ENCODE measurements around the gene TIAM2. TPM values are rescaled to one million over a fixed set of nuclear protein-coding genes. Genes with fewer than 3 reads are reported as not detected.

TIAM2 gene
- total RNA-seq, 2 experiments from 2014 or later: 19.2 to 21.1 TPM

DNA sequence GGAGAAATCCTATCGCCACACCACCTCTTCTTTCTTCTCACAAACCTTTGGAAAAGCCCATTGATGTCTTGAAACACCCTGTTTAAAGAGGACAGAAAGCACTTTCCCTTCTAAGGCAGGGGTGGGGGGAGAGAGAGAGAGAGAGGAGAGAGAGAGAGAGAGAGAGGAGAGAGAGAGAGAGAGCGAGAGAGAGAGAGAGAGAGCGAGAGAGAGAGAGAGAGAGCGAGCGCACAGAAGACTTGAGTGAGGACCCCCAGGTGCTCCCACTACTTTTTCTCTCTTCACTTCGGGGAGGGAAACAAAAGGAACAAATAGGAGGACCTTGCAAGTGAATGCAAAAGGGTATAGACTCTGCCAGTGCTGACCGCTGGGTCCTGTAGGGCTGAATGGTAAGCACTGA is 52.4 kb downstream of the TIAM2 start:
- CTCF ChIA-PET: no interaction called here
- POLR2A ChIA-PET: no interaction called here

DNA sequence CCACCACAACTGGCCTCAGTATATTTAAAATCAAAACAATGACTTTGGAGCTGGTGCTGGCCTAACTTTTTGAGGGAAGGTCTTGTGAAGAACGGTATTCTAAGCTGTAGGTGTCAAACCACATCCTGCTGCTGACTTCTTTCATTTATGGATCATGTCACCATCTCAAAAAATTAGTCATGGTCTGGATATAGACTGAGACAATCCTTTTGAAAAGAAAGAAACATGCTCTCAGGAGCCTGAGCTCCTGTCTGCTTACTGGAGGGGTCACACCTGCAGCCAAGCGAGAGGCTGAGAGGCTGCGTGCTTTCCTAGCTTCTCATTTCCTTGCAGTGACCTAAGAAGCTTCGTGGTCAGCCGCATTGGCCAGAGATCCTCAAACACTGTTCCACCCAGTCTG is 55.2 kb downstream of the TIAM2 start:
- ChIA-PET POLR2A (interaction anchor here (0.6 to 1.3 kb wide), 3 partner anchors 43 to 121 kb away, joined by 3 to 15 read pairs (median 4); no protein-coding TSS in a partner anchor), CTCF (interaction anchor here (1.1 kb wide), 1 partner anchor 30 kb away, joined by 3 read pairs; no protein-coding TSS in a partner anchor)

DNA sequence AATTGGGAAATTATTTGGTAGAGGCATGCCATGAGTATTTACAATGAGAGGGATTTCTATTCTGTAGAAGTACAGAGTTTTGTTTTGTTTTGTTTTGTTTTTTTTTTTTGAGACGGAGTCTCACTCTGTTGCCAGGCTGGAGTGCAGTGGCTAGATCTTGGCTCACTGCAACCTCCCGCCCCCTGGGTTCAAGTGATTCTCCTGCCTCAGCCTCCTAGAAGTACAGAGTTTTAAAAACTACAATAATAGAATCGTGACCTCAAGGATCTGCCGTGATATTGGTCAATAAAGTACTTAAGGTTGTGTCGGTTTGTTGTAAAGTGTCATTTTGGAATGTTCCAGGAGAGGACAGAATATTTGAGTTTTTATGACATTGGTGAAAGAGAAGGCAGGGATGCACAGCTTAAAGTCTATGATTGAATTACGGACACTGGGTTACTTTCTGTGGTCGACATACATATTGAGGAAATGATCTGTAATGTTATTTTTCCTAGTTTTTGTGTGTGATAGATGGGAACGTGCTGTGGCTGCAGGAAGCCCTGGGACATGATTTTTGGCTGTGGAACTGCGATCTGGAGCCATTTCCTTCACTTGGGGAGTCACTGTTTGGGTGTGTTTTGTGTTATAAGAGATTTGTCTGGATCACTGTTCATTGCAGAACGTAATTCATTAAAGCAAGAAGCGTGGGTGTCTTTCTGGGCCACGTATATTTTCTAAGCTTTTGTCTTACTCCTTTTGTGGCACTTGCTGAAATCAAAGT is 59.6 kb downstream of the TIAM2 start:
- ChIA-PET CTCF (no interaction called here), POLR2A (no interaction called here)

DNA sequence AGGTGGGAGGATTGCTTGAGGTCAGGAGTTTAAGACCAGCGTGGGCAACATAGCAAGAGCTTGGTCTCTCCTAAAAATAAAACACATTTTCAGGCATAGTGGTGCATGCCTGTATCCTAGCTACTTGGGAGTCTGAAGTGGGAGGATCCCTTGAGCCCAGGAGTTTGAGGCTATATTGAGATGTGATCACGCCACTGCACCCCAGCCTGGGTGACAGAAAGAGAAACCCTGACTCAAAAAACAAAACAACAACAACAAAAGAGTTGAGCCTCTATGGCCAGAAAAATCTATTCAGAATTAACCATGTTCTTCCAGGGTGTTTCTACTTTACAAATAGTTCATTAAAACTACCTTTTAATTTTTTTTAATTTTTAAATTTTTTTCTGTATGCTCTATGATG is 60.6 kb downstream of the TIAM2 start:
- ChIA-PET CTCF (no interaction called here), POLR2A (no interaction called here)

DNA sequence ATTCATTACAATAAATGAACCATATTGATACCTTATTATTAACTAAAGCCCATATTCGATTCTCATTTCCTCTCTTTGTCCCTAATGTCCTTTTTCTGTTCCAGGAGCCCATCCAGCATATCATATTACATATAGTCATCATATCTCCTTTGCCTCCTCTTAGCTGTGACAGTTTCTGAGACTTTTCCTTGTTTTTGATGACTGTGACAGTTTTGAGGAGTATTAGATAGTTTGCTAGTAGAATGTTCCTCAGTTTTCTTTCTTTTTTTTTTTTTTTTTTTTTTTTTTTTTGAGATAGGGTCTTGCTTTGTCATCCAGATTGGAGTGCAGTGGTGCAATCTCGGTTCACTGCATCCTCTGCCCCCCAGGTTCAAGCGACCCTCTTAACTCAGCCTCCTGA is 61.6 kb downstream of the TIAM2 start:
- ChIA-PET POLR2A (no interaction called here), CTCF (no interaction called here)

DNA sequence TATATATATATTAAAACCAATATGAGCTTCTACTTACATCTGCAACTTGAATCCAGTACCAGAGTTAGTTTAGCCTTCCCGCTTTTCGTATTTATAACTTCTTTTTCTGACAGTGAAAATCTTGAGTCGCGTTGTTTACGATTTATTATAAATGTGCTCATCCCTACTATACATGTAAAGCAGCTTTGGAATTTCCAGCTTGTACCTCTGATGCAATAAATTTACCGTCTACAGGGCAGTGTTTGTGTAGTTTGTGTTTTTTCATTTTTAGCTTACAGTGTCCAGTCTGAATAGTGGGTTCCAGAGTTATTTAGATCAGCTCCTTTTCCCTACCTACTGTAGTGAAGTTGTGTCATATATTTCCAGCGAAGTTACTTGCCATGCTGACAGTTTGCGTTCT is 66.3 kb downstream of the TIAM2 start:
- CTCF ChIA-PET: no interaction called here
- POLR2A ChIA-PET: no interaction called here

DNA sequence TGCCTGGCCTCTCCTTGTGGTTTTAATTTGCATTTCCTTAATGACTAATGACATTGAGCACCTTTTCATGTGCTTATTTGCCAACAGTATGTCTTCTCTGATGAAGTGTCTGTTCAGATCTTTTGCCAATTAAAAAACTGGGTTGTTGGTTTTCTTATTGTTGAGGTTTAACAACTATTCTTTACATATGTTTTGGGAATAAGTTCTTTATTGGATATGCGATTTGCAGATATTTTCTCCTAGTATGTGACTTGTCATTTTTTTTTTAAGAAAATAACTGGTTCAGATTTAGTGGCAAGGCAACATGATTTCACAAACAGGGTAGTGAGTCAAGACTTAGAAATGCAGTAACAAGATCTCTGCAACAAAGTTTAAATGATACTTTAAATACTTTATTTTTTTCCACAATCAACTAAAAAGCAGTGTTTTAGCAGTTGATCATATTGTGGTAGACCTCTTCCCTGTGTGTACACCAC is 67.8 kb downstream of the TIAM2 start:
- POLR2A ChIA-PET: no interaction called here
- CTCF ChIA-PET: no interaction called here

DNA sequence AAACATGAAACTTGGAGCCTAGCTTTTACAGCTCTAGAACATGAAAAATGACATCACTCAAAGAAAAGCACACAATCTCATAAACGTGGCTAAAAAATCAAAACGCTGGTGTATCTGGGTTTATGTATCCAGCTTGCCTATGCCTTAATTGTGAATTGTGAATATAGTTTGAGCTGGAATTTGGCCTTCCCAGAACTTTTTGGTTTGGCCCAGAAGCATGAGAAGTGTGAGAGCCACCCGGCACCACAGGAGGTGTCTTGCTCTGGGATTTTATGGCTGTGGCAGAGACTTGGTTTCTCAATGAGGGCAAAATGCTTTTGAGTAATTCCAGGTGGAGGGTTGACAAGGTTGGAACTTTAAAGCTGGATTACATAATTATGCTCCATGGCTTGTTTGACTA is 69.2 kb downstream of the TIAM2 start:
- POLR2A ChIA-PET: no interaction called here
- CTCF ChIA-PET: interaction anchor here (0.6 kb wide), 1 partner anchor 136 kb away, joined by 3 read pairs; no protein-coding TSS in a partner anchor

DNA sequence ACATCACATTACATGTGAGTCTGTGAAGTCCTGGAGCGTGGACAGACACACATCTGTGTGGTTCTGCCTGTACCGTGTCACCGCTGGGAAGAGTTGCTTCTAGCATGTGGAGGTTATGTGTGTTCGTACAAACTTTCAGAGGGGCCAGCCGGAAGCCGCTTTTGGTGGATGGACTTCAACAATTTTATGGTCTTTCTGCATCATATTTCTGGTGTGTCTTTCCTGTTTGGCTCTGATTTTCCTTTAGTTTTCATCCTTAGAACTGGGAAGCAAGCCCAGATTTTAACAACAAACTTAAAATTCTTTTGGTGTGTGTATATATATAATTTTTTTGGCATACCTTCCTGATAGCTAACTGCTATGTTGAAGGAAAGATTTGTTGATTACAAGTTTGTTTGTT is 71.2 kb downstream of the TIAM2 start:
- CTCF ChIA-PET: no interaction called here
- POLR2A ChIA-PET: no interaction called here

DNA sequence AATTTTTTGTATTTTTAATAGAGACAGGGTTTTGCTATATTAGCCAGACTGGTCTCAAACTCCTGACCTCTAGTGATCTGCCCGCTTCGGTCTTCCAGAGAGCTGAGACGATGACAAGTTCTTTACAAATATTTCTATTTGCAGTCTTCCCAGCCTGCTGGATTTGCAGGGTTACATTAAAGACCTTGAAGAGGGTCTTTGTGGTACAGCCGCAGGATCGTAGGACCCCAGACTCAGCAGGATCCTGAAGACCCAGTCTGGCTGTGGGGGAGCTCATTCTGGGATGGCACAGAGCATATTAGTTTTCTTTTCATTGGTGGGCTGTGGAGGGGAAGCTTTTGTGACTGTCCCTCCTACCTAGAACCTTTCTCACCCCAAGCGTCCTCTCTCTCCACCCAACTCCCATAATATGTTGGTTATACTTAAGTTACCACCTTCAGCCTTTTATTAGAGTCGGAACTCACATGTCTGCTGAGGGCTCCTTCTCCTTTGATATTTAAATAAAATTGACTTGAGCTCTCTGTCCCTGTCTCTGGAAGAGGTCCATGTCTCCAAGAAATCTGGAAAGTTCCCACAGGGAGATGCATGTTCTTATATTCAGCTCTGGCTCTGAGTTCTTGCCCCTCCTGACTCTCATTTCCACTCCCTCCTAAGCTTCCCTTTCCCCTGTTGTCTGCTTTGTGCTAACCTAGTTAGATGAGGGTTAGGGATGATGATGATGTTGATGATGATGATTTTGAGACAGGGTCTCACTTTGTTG is 72.0 kb downstream of the TIAM2 start:
- ChIA-PET CTCF (no interaction called here), POLR2A (no interaction called here)

DNA sequence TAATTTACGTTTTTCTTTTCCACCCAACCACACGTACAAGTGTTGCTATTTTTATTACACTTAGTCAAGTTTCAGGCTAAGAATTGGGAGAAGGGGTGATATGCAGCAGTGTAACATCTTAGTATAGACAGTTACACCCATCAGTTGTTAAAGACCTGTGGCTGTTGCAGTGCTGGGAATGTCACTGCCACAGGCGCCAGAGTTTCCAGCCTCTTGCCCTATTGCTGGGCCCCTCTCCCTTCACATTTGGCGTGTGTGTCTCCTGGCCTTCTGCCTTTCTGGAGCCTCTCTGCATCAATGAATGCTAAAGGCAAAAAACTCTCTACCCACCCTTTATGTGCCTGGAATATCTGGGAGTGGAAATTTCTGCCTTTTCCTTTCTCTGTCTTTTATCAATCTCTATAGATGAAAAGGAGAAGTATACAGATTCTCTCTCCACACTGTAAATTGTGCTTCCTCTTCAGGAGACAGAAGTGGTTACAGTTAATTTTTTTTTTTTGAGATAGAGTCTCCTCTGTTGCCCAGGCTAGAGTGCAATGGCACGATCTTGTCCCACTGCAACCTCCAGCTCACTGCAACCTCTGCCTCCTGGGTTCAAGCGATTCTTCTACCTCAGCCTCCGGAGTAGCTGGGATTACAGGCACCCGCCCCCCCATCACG is 73.0 kb downstream of the TIAM2 start:
- ChIA-PET CTCF (no interaction called here), POLR2A (no interaction called here)

DNA sequence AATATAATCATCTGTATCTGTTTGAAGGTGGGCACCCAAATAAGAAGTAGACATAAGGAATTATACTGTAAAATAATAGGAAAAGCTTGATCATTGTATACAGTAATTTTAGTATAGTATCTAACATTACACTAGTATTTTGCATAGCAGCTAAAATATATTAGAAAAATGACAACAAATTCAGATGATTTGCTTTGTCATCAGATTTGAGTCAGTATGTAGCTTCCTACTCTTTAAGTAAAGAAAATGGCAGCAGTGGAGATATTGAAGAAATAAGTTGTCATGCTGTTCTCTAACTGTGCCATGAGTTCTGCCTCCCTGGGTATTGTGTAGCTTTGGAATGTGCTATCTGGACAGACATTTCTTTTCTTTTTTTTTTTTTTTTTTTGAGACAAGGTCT is 74.4 kb downstream of the TIAM2 start:
- ChIA-PET CTCF (interaction anchor here (0.7 to 1.1 kb wide), 2 partner anchors 65 to 204 kb away, joined by 3 to 5 read pairs; no protein-coding TSS in a partner anchor), POLR2A (no interaction called here)

DNA sequence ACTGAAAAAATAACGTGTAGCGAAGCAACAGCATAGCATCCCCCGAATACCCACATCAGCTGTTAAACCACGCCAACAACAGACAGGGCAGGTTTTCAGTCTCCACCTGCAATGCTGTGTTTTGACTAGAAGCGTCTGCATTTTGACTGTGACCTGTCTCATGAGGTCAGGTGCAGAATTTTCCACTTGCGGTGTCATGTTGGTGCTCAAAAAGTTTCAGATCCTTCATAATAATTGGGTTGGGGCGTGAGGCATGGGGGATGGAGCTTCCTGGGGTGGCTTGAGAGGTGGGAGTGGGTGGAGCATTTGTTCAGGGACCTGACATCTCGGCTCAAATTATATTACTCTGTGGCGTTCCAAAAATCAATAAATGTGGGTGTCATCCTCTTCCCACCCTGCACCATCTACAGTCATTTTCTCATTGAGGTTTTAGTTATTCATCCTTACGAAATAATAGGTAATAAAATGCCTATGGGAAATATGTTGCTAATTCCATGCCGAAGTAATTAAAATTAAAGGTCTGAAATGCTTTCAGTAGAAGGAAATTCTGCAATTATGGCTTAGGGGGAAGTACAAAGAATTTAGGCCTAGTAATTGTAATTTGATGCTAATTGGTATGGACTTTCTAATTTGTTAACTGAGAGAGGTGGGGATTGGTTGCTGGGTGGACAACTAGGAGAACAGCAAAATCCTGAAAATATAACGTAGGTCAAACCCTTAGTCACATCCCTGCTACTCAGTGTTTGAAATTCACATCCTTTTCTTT is 81.0 kb downstream of the TIAM2 start:
- ChIA-PET POLR2A (no interaction called here), CTCF (no interaction called here)

DNA sequence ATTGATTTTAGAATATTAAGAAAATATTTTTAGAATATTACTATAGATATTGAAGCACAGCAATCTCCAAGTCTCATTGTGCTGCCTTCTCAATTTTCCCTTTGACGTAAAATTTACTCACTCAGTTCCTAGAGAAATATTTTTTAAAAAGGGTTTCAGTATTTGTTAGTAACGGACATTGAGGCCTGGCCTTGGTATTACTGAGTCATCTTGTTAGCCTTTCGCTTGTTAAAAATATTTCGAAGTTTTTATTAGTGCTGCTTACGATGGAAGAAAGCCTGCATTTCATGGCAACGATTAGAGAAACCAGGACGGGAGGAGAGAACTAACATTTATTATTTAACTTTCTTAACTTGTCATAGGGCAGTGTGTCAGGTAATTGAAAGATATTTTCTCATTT is 82.2 kb downstream of the TIAM2 start:
- ChIA-PET CTCF (no interaction called here), POLR2A (no interaction called here)

DNA sequence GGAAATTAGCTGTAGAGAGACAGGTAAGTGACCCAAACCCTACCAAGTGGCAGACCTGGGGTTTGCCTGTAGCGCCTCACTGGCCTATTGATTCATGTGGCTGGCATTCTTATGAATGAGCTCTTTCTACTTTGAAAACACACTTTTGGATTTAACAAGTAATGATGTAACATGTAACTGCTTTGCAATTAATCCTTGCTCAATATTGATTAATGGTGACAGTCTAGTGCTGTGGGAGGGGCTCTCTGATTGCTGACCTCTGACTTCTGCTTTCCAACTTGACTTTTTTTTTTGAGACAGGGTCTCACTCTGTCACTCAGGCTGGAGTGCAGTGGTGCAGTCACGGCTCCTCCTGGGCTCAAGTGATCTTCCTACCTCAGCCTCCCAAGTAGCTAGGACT is 82.7 kb downstream of the TIAM2 start:
- ChIA-PET CTCF (no interaction called here), POLR2A (no interaction called here)

DNA sequence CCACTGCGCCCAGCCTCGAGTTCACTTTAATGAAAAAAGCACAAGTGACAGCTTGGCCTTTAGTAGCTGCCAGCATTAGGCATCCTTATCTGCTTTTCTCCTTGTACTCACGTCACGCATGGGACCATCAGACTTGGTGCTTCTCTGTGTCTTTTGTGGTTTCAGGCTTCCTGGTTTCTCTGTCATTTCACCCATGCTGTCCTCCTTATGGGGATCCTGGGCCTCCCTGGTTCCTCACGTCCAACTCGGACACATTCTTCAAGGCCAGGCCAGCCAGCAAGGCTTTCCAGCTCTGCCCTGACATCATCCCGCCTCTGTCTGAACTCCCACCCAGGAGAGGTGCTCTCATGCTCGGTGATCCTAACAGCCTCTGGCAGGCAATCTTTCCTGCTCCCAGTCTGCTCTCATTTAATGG is 83.2 kb downstream of the TIAM2 start:
- POLR2A ChIA-PET: no interaction called here
- CTCF ChIA-PET: no interaction called here

DNA sequence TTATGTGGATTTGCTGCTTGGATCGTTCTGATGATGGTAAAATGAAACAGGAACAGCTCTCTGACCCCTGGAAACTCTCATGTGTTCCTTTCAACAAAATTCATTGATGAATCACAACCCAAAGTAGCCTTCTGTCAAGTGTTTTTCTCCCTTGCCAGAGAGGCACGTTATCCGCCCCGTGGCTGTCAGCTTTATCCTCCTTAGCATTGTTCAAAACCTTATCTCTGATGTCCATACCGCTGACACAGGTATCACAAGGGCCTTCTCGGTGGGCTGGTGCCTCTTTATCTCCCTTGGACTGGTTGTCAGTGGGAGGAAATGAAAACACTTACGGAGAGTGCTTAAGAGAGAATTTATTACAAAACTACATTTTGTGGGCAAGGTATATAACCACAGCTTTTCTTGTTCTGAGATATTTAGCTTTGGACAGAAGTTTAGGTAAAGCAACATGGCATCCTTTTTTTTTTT is 84.9 kb downstream of the TIAM2 start:
- POLR2A ChIA-PET: no interaction called here

DNA sequence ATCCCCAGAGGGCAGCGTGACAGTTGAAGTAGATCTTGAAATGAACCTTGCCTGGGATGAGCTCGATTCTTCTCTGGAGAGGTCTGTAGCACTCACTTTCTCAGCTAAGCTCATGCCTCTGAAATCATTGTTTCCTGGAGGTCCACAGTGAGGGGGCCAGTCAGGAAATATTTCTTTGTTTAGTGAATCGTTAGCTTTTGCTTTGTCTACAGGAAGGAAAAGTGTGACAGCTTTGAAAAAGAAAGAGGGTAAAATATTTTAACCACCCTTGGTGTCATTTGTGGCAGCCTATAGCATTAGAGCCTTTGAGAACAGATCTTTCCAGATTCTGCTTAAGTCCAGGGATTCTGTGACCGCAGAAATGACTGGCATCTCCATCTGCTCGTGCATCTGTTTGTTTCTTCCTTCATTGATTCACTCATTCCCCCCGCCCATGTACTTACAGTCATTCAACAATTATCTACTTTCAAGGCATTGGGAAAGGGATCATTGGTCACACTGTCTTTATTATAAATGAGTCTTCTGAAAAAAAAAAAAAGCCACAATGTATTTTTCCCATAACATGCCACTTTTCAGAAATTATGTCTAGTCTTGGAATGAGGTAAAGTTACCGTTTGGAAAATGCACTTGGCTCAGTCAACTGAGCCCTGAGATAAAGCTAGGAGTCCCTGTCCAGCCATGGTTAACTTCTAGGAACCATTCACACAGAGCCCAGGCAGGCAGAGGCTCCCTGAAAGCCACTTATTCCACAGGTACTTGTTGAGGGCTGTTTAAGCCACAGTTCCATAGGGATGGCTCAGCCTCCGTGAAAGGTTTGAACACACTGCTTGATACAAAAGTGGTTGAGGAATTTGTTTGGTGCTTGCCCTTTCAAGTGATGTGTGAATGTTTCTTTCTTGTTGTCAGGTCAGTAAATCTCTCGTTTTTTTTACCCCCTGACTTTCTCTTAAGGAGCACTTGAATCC is 86.0 kb downstream of the TIAM2 start:
- CTCF ChIA-PET: interaction anchor here (1.1 kb wide), 1 partner anchor 10 kb away, joined by 3 read pairs; no protein-coding TSS in a partner anchor
- POLR2A ChIA-PET: no interaction called here

More for the DNA sequence above, 84.9 kb downstream of the TIAM2 start:
- CTCF ChIA-PET: interaction anchor here (0.5 to 1.0 kb wide), 2 partner anchors 8 to 30 kb away, joined by 3 to 5 read pairs; no protein-coding TSS in a partner anchor
